Erythroblast (primary cell): ENCODE data around the gene TMEM266.

Source experiments
- GATA1 ChIP-seq: IDR thresholded peaks from 2 replicates; pipeline ENCODE4 v1.6.1; 2011; ENCODE audit warnings: low read depth, mild to moderate bottlenecking, control low read depth, low read length, moderate library complexity
- POLR2A ChIP-seq: IDR thresholded peaks from 2 replicates; pipeline ENCODE4 v1.6.1; 2011; ENCODE audit warnings: mild to moderate bottlenecking, low read length

GRCh38 chr15:76174654-76175053, 114.9 kb downstream of the TMEM266 start:
- TF ChIP-seq POLR2A = no peak
- no peak for TF ChIP-seq GATA1
